HepG2 (cell line): ENCODE data around the gene PRMT2. TPM values are rescaled to one million over a fixed set of nuclear protein-coding genes. Genes with fewer than 3 reads are reported as not detected.

Experiments used
- ATAC-seq: fragments of 200-7000 bp; cut with Tn5 transposase; 3 replicates; pipeline ENCODE4 v1.9.1; 2020; ENCODE audit warnings: mild to moderate bottlenecking, moderate library complexity
- BruUV-seq: library from RNA; stranded (reverse); fragments of 400-500 nt; replicated peaks from 2 replicates; lab custom pipeline; 2021; lab: Mats Ljungman, UMichigan
- CTCF ChIA-PET: fragments of 300-600 bp; formaldehyde crosslinking; extraction: SDS; loops from one replicate; lab custom pipeline; 2021; ENCODE audit warnings: low total read pairs, inconsistent platforms, low intra/inter-chr PET ratio; lab: Yijun Ruan, JAX
- POLR2A ChIA-PET: fragments of 350-600 bp; sonication (Branson Sonifier 250); formaldehyde crosslinking; loops from one replicate; lab custom pipeline; 2020; ENCODE audit warnings: antibody characterized with exemption, inconsistent platforms; lab: Yijun Ruan, JAX
- DNase-seq: peaks from one replicate; pipeline ENCODE4 v3.0.0-alpha.2; 2015; ENCODE audit warnings: low spot score
- FAIRE-seq: peaks from 3 replicates; lab custom pipeline; 2011; peaks lifted over from hg19 to GRCh38; lab: Jason Lieb, UNC
- H2AFZ ChIP-seq: one replicate; pipeline ENCODE4 v1.6.1; 2011; ENCODE audit warnings: low read length, inconsistent platforms
- H3K27ac ChIP-seq: fragments of 300-600 bp; 3 replicates; pipeline ENCODE4 v1.8.0; 2011; ENCODE audit warnings: mixed run types, mild to moderate bottlenecking, mixed read lengths, low read length, inconsistent platforms; ENCODE audit not compliant: insufficient read depth; ENCODE audit errors: extremely low read length
- H3K27me3 ChIP-seq, 2 experiments: fragments of 200-600 bp in 1 of 2; 2 replicates in 1 of 2; 3 replicates in 1 of 2; pipeline versions ENCODE4 v1.6.0 to v1.8.0; 2011; ENCODE audit warnings: low read length in 2 of 2, mild to moderate bottlenecking in 2 of 2, moderate library complexity in 2 of 2, inconsistent platforms in 1 of 2; ENCODE audit not compliant: insufficient read depth in 2 of 2, control insufficient read depth in 1 of 2
- H3K36me3 ChIP-seq, 2 experiments: fragments of 200-600 bp in 1 of 2; replicated peaks in 1 of 2; 2 replicates in 1 of 2; 3 replicates in 1 of 2; pipeline versions ENCODE4 v1.5.1 to v1.8.0; 2011; ENCODE audit warnings: low read length in 2 of 2, inconsistent platforms in 1 of 2; ENCODE audit not compliant: insufficient read depth in 2 of 2, control insufficient read depth in 1 of 2
- H3K4me1 ChIP-seq: 2 replicates; pipeline ENCODE4 v1.5.1; 2012; ENCODE audit warnings: low read length, inconsistent platforms; ENCODE audit not compliant: insufficient read depth
- H3K4me2 ChIP-seq: 2 replicates; pipeline ENCODE4 v1.6.0; 2011; ENCODE audit warnings: low read depth, low read length, inconsistent platforms
- H3K4me3 ChIP-seq, 3 experiments: fragments of 200-600 bp in 1 of 3; sonication (generic), shearing (Covaris generic) in 1 of 3; replicated peaks in 1 of 3; 2 replicates each; pipeline ENCODE4 v1.5.1; 2011 to 2016; ENCODE audit warnings: low read length in 3 of 3, inconsistent platforms in 2 of 3, low read depth in 2 of 3, mild to moderate bottlenecking in 2 of 3, control low read depth in 1 of 3, mixed read lengths in 1 of 3; ENCODE audit not compliant: insufficient read depth in 1 of 3
- H3K79me2 ChIP-seq: one replicate; pipeline ENCODE4 v1.6.1; 2011; ENCODE audit warnings: low read length, inconsistent platforms; ENCODE audit not compliant: insufficient read depth
- H3K9ac ChIP-seq: 2 replicates; pipeline ENCODE4 v1.6.0; 2011; ENCODE audit warnings: mild to moderate bottlenecking, low read depth, low read length, inconsistent platforms; ENCODE audit not compliant: insufficient read depth
- H3K9me3 ChIP-seq: 2 replicates; pipeline ENCODE4 v1.5.1; 2012; ENCODE audit warnings: mild to moderate bottlenecking, low read length
- H4K20me1 ChIP-seq: 2 replicates; pipeline ENCODE4 v1.6.0; 2011; ENCODE audit warnings: inconsistent platforms, mild to moderate bottlenecking, low read length, moderate library complexity; ENCODE audit not compliant: insufficient read depth
- CEBPB ChIP-seq: IDR thresholded peaks from 2 replicates; pipeline ENCODE4 v1.6.1; 2011; ENCODE audit warnings: low read depth, low read length, improper control_type of control experiment, borderline replicate concordance
- CHD4 ChIP-seq: fragments of 200-600 bp; sonication (generic); IDR thresholded peaks from 2 replicates; pipeline ENCODE4 v1.7.0; 2017; ENCODE audit warnings: mild to moderate bottlenecking, low read length, borderline replicate concordance
- GPN1 ChIP-seq: sonication (generic); formaldehyde crosslinking; IDR thresholded peaks from 2 replicates; pipeline ENCODE4 v1.5.1; 2020; ENCODE audit warnings: missing genetic modification reagents, borderline replicate concordance
- HMGA1 ChIP-seq: sonication (generic); formaldehyde crosslinking; conservative IDR thresholded peaks from 2 replicates; pipeline ENCODE4 v1.4.0; 2020; ENCODE audit warnings: missing genetic modification reagents
- ZNF75D ChIP-seq: sonication (generic); formaldehyde crosslinking; IDR thresholded peaks from 2 replicates; pipeline ENCODE4 v1.8.1; 2023; ENCODE audit warnings: missing genetic modification reagents, mild to moderate bottlenecking, borderline replicate concordance
- WGBS: methylation state at CpG from one replicate; pipeline ENCODE4 v1.1.6; 2017; ENCODE audit warnings: low lambda C conversion rate; 5-methylcytosine and 5-hydroxymethylcytosine counted together
- in situ Hi-C: cut with HindIII; loops from 2 replicates; pipeline ENCODE4 v1.10.0; 2017; ENCODE audit warnings: low pct_unique_long_range_greater_than_20kb; ENCODE audit not compliant: extremely low pct_ligation_motif_present
- intact Hi-C: fragments of 100-400 bp; cut with micrococcal nuclease; formaldehyde crosslinking; loops from one replicate; pipeline ENCODE4 v1.10.0; 2022; ENCODE audit not compliant: unreplicated experiment
- polyA plus RNA-seq, 8 experiments: library from polyadenylated mRNA; depleted of rRNA in 3 of 8; stranded (reverse) in 7 of 8; unstranded in 1 of 8; fragments of >200 nt; fragmentation: Illumina TruSeq in 4 of 8; extraction: Trizol in 4 of 8; gene quantifications; 2 replicates each; pipeline versions ENCODE4 v1.2.1 to v1.2.3, GENCODE V29; 2011 to 2016; ENCODE audit warnings: low read depth in 4 of 8, missing spikeins in 1 of 8, mixed read lengths in 1 of 8; ENCODE audit not compliant: insufficient read depth in 1 of 8
- total RNA-seq, 5 experiments: library from RNA; depleted of rRNA; stranded (reverse); fragments of >200 nt; fragmentation: Illumina TruSeq; extraction: Trizol; gene quantifications; 2 replicates each; pipeline ENCODE4 v1.2.3, GENCODE V29; 2016; ENCODE audit warnings: low read depth in 1 of 5
- TF ChIP-seq, protein P1 (sequence below), 2 experiments: sonication (generic) in 1 of 2; formaldehyde crosslinking in 1 of 2; IDR thresholded peaks; 2 replicates each; pipeline versions ENCODE4 v1.4.0 to v1.6.1; 2016 to 2020; ENCODE audit warnings: borderline replicate concordance in 1 of 2, low read depth in 1 of 2, mild to moderate bottlenecking in 1 of 2, missing genetic modification reagents in 1 of 2
- TF ChIP-seq, protein P2 (sequence below): sonication (generic); formaldehyde crosslinking; IDR thresholded peaks from 2 replicates; pipeline ENCODE4 v1.5.0; 2020; ENCODE audit warnings: missing genetic modification reagents
- TF ChIP-seq, protein P3 (sequence below): fragments of 450-650 bp; IDR thresholded peaks from 2 replicates; pipeline ENCODE4 v1.6.1; 2017

Gene PRMT2
- total and polyA plus RNA-seq, 2 of the 13 experiments (the other 11 are each of a cell fraction or from before 2014, with no cell fraction given): 54.4 to 78.8 TPM

DNA sequence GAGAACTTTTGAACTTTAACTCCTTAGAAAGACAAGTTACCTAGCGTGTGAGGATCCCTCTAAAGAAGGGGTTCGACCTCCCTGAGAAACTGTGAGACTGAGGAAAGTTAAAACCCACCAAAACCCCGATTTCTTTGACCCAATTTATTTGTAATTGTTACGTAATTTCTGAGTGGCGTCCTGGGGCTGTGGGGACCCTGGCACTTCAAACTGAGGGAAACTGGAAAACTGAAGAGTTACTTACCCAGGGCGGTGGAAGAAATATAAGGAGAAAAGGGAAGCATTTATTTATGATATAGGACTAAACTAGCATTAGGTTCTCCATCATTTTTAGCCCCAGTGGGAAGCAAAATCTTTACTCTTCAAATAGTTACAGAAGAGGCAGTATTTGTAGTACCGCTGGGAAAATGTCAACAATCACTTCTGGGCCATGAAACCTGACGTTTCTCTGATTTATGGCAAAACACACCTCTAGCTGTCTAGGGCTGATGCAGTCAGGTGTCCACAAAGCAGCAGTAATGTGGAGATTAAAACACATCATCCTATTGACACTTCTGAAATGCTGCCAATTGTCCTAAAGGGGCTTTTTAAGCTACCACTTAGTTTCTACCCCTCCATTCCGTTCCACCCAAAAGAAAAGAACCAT, 31.0 kb upstream of the PRMT2 start:
- ChIA-PET POLR2A (no interaction called here), CTCF (no interaction called here)
- DNase-seq: no peak
- no peak for ATAC-seq
- Histone ChIP-seq H4K20me1 (no peaks in the 10 kb centered on the region), H3K4me2 (no peak overlapping the region), H3K9me3 (no peaks in the 10 kb centered on the region), H3K4me3 (no peak overlapping the region), H3K79me2 (no peaks in the 10 kb centered on the region), H3K27ac (no peak overlapping the region), H3K9ac (no peak overlapping the region), H2AFZ (no peak overlapping the region), H3K4me1 (peaks cover 35% of the 10 kb centered on the region), H3K27me3 (peaks cover 0 to 31% of the 10 kb centered on the region in 2 experiments; a peak in 3 of 5 replicates), H3K36me3 (no peaks in the 10 kb centered on the region)
- 12% methylated on average over 9 of the region's 9 CpGs for WGBS
- no TSS peak for BruUV-seq
- TF ChIP-seq, protein P1, sequence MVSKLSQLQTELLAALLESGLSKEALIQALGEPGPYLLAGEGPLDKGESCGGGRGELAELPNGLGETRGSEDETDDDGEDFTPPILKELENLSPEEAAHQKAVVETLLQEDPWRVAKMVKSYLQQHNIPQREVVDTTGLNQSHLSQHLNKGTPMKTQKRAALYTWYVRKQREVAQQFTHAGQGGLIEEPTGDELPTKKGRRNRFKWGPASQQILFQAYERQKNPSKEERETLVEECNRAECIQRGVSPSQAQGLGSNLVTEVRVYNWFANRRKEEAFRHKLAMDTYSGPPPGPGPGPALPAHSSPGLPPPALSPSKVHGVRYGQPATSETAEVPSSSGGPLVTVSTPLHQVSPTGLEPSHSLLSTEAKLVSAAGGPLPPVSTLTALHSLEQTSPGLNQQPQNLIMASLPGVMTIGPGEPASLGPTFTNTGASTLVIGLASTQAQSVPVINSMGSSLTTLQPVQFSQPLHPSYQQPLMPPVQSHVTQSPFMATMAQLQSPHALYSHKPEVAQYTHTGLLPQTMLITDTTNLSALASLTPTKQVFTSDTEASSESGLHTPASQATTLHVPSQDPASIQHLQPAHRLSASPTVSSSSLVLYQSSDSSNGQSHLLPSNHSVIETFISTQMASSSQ (IDR thresholded peaks at IDR 0.05; ENCODE audit: low read depth): no peak
- TF ChIP-seq, protein P1 (CRISPR knock-in tag; IDR thresholded peaks at IDR 0.05; ENCODE audit: borderline replicate concordance): no peak
- TF ChIP-seq CEBPB (peak; percentile 23; the same call in 1 of the 2 replicates), CHD4 (no peak), ZNF75D (CRISPR knock-in tag) (no peak), HMGA1 (CRISPR knock-in tag) (no peak), GPN1 (CRISPR knock-in tag) (no peak)
- TF ChIP-seq, protein P2, sequence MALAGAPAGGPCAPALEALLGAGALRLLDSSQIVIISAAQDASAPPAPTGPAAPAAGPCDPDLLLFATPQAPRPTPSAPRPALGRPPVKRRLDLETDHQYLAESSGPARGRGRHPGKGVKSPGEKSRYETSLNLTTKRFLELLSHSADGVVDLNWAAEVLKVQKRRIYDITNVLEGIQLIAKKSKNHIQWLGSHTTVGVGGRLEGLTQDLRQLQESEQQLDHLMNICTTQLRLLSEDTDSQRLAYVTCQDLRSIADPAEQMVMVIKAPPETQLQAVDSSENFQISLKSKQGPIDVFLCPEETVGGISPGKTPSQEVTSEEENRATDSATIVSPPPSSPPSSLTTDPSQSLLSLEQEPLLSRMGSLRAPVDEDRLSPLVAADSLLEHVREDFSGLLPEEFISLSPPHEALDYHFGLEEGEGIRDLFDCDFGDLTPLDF (CRISPR knock-in tag): no peak
- TF ChIP-seq, protein P3, sequence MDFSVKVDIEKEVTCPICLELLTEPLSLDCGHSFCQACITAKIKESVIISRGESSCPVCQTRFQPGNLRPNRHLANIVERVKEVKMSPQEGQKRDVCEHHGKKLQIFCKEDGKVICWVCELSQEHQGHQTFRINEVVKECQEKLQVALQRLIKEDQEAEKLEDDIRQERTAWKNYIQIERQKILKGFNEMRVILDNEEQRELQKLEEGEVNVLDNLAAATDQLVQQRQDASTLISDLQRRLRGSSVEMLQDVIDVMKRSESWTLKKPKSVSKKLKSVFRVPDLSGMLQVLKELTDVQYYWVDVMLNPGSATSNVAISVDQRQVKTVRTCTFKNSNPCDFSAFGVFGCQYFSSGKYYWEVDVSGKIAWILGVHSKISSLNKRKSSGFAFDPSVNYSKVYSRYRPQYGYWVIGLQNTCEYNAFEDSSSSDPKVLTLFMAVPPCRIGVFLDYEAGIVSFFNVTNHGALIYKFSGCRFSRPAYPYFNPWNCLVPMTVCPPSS: no peak
- in situ Hi-C loops: no loop called here
- intact Hi-C loops: no loop called here
- FAIRE-seq: no peak
